ENCODE data around the gene CNTD1. TPM values are rescaled to one million over a fixed set of nuclear protein-coding genes. Genes with fewer than 3 reads are reported as not detected.

Gene CNTD1
- total and polyA plus RNA-seq, 2 experiments from 2014 or later: 1.2 to 2.4 TPM

GRCh38 chr17:42791948-42792347 is 6.7 kb upstream of the CNTD1 start:
- H3K9me2 ChIP-seq (replicated peaks; ENCODE audit: insufficient read depth): no peaks in the 10 kb centered on the region
- no peak for DNase-seq (ENCODE audit: low spot score)
- no peak overlapping the region for H2AFZ ChIP-seq
- H3K4me3 ChIP-seq: no peak overlapping the region
- H3K79me2 ChIP-seq: peaks cover 11% of the 10 kb centered on the region
- no peaks in the 10 kb centered on the region for H4K20me1 ChIP-seq (ENCODE audit: insufficient read depth, poor library complexity, severe bottlenecking)
- H3K9me3 ChIP-seq (ENCODE audit: low read depth): no peaks in the 10 kb centered on the region
- WGBS (ENCODE audit: low lambda C conversion rate, missing lambda C conversion rate): 90% methylated on average over 2 of the region's 2 CpGs
- TF ChIP-seq EZH2phosphoT487 (IDR thresholded peaks at IDR 0.05; ENCODE audit: low read depth, severe bottlenecking, unreplicated experiment) (no peak), CTCF (IDR thresholded peaks at IDR 0.05; ENCODE audit: poor library complexity) (no peak)
- no peaks in the 10 kb centered on the region for H3K36me3 ChIP-seq (replicated peaks; ENCODE audit: insufficient read depth, low read depth)
- H3K4me2 ChIP-seq: no peak overlapping the region
- no peaks in the 10 kb centered on the region for H3K27me3 ChIP-seq
- H3K4me1 ChIP-seq (ENCODE audit: insufficient read depth): peaks cover 5% of the 10 kb centered on the region
- H3K27ac ChIP-seq: no peak overlapping the region

GRCh38 chr17:42792545-42792944 is 6.1 kb upstream of the CNTD1 start:
- 86% methylated on average over 5 of the region's 5 CpGs for WGBS (ENCODE audit: low lambda C conversion rate, missing lambda C conversion rate)
- H3K9me3 ChIP-seq (ENCODE audit: low read depth): no peaks in the 10 kb centered on the region
- TF ChIP-seq EZH2phosphoT487 (IDR thresholded peaks at IDR 0.05; ENCODE audit: low read depth, severe bottlenecking, unreplicated experiment) (no peak), EZH2 (IDR thresholded peaks at IDR 0.05; ENCODE audit: borderline replicate concordance) (no peak), CTCF (IDR thresholded peaks at IDR 0.05; ENCODE audit: poor library complexity) (no peak)
- no peak overlapping the region for H3K4me3 ChIP-seq
- H3K36me3 ChIP-seq (replicated peaks; ENCODE audit: insufficient read depth, low read depth): no peaks in the 10 kb centered on the region
- no peak overlapping the region for H3K4me2 ChIP-seq
- H3K79me2 ChIP-seq: peaks cover 11% of the 10 kb centered on the region
- H2AFZ ChIP-seq: no peak overlapping the region
- H3K27ac ChIP-seq: no peak overlapping the region
- DNase-seq (ENCODE audit: low spot score): no peak
- H3K9me2 ChIP-seq (replicated peaks; ENCODE audit: insufficient read depth): no peaks in the 10 kb centered on the region
- peaks cover 7% of the 10 kb centered on the region for H3K4me1 ChIP-seq (ENCODE audit: insufficient read depth)
- H3K27me3 ChIP-seq: no peaks in the 10 kb centered on the region
- no peaks in the 10 kb centered on the region for H4K20me1 ChIP-seq (ENCODE audit: insufficient read depth, poor library complexity, severe bottlenecking)

GRCh38 chr17:42795061-42795460 is 3.6 kb upstream of the CNTD1 start:
- Histone ChIP-seq H3K4me1 (ENCODE audit: insufficient read depth) (peaks cover 7% of the 10 kb centered on the region), H3K27me3 (no peaks in the 10 kb centered on the region), H3K9me3 (ENCODE audit: low read depth) (no peaks in the 10 kb centered on the region), H3K4me2 (no peak overlapping the region), H3K79me2 (peaks cover 18% of the 10 kb centered on the region), H3K27ac (no peak overlapping the region), H2AFZ (no peak overlapping the region), H3K36me3 (replicated peaks; ENCODE audit: insufficient read depth, low read depth) (no peaks in the 10 kb centered on the region), H3K9me2 (replicated peaks; ENCODE audit: insufficient read depth) (no peaks in the 10 kb centered on the region), H3K4me3 (no peak overlapping the region), H4K20me1 (ENCODE audit: insufficient read depth, poor library complexity, severe bottlenecking) (no peaks in the 10 kb centered on the region)
- TF ChIP-seq EZH2 (IDR thresholded peaks at IDR 0.05; ENCODE audit: borderline replicate concordance): no peak
- TF ChIP-seq CTCF (IDR thresholded peaks at IDR 0.05; ENCODE audit: poor library complexity): no peak
- TF ChIP-seq EZH2phosphoT487 (IDR thresholded peaks at IDR 0.05; ENCODE audit: low read depth, severe bottlenecking, unreplicated experiment): no peak
- WGBS (ENCODE audit: low lambda C conversion rate, missing lambda C conversion rate): 81% methylated on average over 3 of the region's 4 CpGs
- DNase-seq (ENCODE audit: low spot score): no peak

- Histone ChIP-seq H3K4me2 (no peak overlapping the region), H3K79me2 (peaks cover 18% of the 10 kb centered on the region), H3K27me3 (no peaks in the 10 kb centered on the region), H3K9me2 (replicated peaks; ENCODE audit: insufficient read depth) (no peaks in the 10 kb centered on the region), H4K20me1 (ENCODE audit: insufficient read depth, poor library complexity, severe bottlenecking) (no peaks in the 10 kb centered on the region), H3K4me1 (ENCODE audit: insufficient read depth) (peaks cover 7% of the 10 kb centered on the region), H3K36me3 (replicated peaks; ENCODE audit: insufficient read depth, low read depth) (no peaks in the 10 kb centered on the region), H3K4me3 (no peak overlapping the region), H3K9me3 (ENCODE audit: low read depth) (no peaks in the 10 kb centered on the region), H2AFZ (no peak overlapping the region), H3K27ac (no peak overlapping the region)
- 95% methylated on average over 10 of the region's 10 CpGs for WGBS (ENCODE audit: low lambda C conversion rate, missing lambda C conversion rate)
- no peak for DNase-seq (ENCODE audit: low spot score)
- TF ChIP-seq EZH2phosphoT487 (IDR thresholded peaks at IDR 0.05; ENCODE audit: low read depth, severe bottlenecking, unreplicated experiment) (no peak), EZH2 (IDR thresholded peaks at IDR 0.05; ENCODE audit: borderline replicate concordance) (no peak), CTCF (IDR thresholded peaks at IDR 0.05; ENCODE audit: poor library complexity) (no peak)
Observed at GRCh38 chr17:42795465-42795864, 3.2 kb upstream of the CNTD1 start.

Data from hepatocyte (in vitro differentiated cells).